BE2C (cell line): ENCODE data around the gene LRP1.

ENCODE experiments used
- DNase-seq: peaks from one replicate; pipeline ENCODE4 v3.0.0-alpha.2; 2020
- H3K27me3 ChIP-seq: fragments of 250-450 bp; sonication (Bioruptor Pico); 2 replicates; pipeline ENCODE4 v1.5.1; 2020; ENCODE audit warnings: mild to moderate bottlenecking
- H3K36me3 ChIP-seq: fragments of 250-450 bp; sonication (Bioruptor Pico); 2 replicates; pipeline ENCODE4 v1.5.1; 2020; ENCODE audit warnings: mild to moderate bottlenecking
- H3K4me1 ChIP-seq: fragments of 250-450 bp; sonication (Bioruptor Pico); 2 replicates; pipeline ENCODE4 v1.5.1; 2020
- H3K4me3 ChIP-seq: 2 replicates; pipeline ENCODE4 v1.5.1; 2011; ENCODE audit warnings: low read depth, low read length
- H3K9me3 ChIP-seq: fragments of 250-450 bp; sonication (Bioruptor Pico); 2 replicates; pipeline ENCODE4 v1.5.1; 2020
- CTCF ChIP-seq: IDR thresholded peaks from 2 replicates; pipeline ENCODE4 v1.5.1; 2012; ENCODE audit warnings: mild to moderate bottlenecking, low read depth, low read length

The LRP1 gene

GRCh38 chr12:57241402-57242310 is 113.4 kb downstream of the LRP1 start:
- DNase-seq, result no peak
- no peaks in the 10 kb centered on the region for H3K9me3 ChIP-seq
- H3K27me3 ChIP-seq, result peaks cover 70% of the 10 kb centered on the region
- H3K36me3 ChIP-seq, result no peaks in the 10 kb centered on the region
- peaks cover 18% of the 10 kb centered on the region for H3K4me1 ChIP-seq
- peak overlapping the region; percentile 63 for H3K4me3 ChIP-seq
- no peak for TF ChIP-seq CTCF

GRCh38 chr12:57242329-57242690 is 114.0 kb downstream of the LRP1 start:
- H3K4me1 ChIP-seq, result peaks cover 18% of the 10 kb centered on the region
- no peaks in the 10 kb centered on the region for H3K36me3 ChIP-seq
- H3K27me3 ChIP-seq, result peaks cover 63% of the 10 kb centered on the region
- H3K4me3 ChIP-seq, result no peak overlapping the region
- no peaks in the 10 kb centered on the region for H3K9me3 ChIP-seq
- DNase-seq, result no peak
- TF ChIP-seq CTCF, result no peak

- peak; percentile 77 for DNase-seq
- peaks cover 58% of the 10 kb centered on the region for H3K27me3 ChIP-seq
- no peaks in the 10 kb centered on the region for H3K9me3 ChIP-seq
- no peaks in the 10 kb centered on the region for H3K36me3 ChIP-seq
- TF ChIP-seq CTCF, result peak; percentile 67
- peaks cover 18% of the 10 kb centered on the region for H3K4me1 ChIP-seq
- H3K4me3 ChIP-seq, result peak overlapping the region; percentile 30
Measured at GRCh38 chr12:57242691-57243454, 114.6 kb downstream of the LRP1 start.

- peak; percentile 81 for DNase-seq
- no peaks in the 10 kb centered on the region for H3K9me3 ChIP-seq
- H3K4me1 ChIP-seq, result peaks cover 18% of the 10 kb centered on the region
- peaks cover 49% of the 10 kb centered on the region for H3K27me3 ChIP-seq
- H3K4me3 ChIP-seq, result peak overlapping the region; percentile 30
- H3K36me3 ChIP-seq, result no peaks in the 10 kb centered on the region
- TF ChIP-seq CTCF, result peak; percentile 80
Measured at GRCh38 chr12:57243521-57244311, 115.4 kb downstream of the LRP1 start.

- H3K27me3 ChIP-seq, result peaks cover 44% of the 10 kb centered on the region
- peaks cover 18% of the 10 kb centered on the region for H3K4me1 ChIP-seq
- no peak overlapping the region for H3K4me3 ChIP-seq
- DNase-seq, result no peak
- H3K9me3 ChIP-seq, result no peaks in the 10 kb centered on the region
- TF ChIP-seq CTCF, result no peak
- H3K36me3 ChIP-seq, result no peaks in the 10 kb centered on the region
Measured at GRCh38 chr12:57244312-57244696, 116.0 kb downstream of the LRP1 start.
